ENCODE results near the gene GRM3.
"Not testable (repeated sequence)": the region's sequence is repeated elsewhere in the genome, so short reads cannot be mapped to it uniquely, and the experiment has no call there.

The GRM3 gene

GRCh38 chr7:86643561-86644281, at the start of gene GRM3:
GRM3 (plus strand) TSS chr7:86643909; CDS start chr7:86765146, 121,237 bp downstream.
- no peak for DNase-seq (ENCODE audit: low read depth in 2 of 2)

GRCh38 chr7:86598311-86598710, 45.4 kb upstream of the GRM3 start:
- no peak for DNase-seq (ENCODE audit: low read depth in 2 of 2)

GRCh38 chr7:86598721-86599120, 45.0 kb upstream of the GRM3 start:
- no peak for DNase-seq (ENCODE audit: low read depth in 2 of 2)

- no peak for DNase-seq (ENCODE audit: low read depth in 2 of 2)
Measured at GRCh38 chr7:86600506-86601290, 43.0 kb upstream of the GRM3 start.

GRCh38 chr7:86615711-86616110, 28.0 kb upstream of the GRM3 start:
- DNase-seq (ENCODE audit: low read depth in 2 of 2) = not testable (repeated sequence)

- no peak for DNase-seq (ENCODE audit: low read depth in 2 of 2)
Measured at GRCh38 chr7:86644282-86645224, 844 bp downstream of the GRM3 start.

- DNase-seq (ENCODE audit: low read depth in 2 of 2) = no peak
Measured at GRCh38 chr7:86645225-86645608, 1.5 kb downstream of the GRM3 start.

- DNase-seq (ENCODE audit: low read depth in 2 of 2) = no peak
Measured at GRCh38 chr7:86645676-86646276, 2.1 kb downstream of the GRM3 start.

GRCh38 chr7:86647385-86648094, 3.8 kb downstream of the GRM3 start:
- DNase-seq (ENCODE audit: low read depth in 2 of 2) = no peak

- DNase-seq (ENCODE audit: low read depth in 2 of 2) = no peak
Measured at GRCh38 chr7:86648169-86648568, 4.5 kb downstream of the GRM3 start.

GRCh38 chr7:86653919-86654659, 10.4 kb downstream of the GRM3 start:
- no peak for DNase-seq (ENCODE audit: low read depth in 2 of 2)

- no peak for DNase-seq (ENCODE audit: low read depth in 2 of 2)
Measured at GRCh38 chr7:86657948-86658347, 14.2 kb downstream of the GRM3 start.

GRCh38 chr7:86660950-86661462, 17.3 kb downstream of the GRM3 start:
- DNase-seq (ENCODE audit: low read depth in 2 of 2) = no peak

GRCh38 chr7:86664486-86664885, 20.8 kb downstream of the GRM3 start:
- no peak for DNase-seq (ENCODE audit: low read depth in 2 of 2)

GRCh38 chr7:86664991-86665390, 21.3 kb downstream of the GRM3 start:
- no peak for DNase-seq (ENCODE audit: low read depth in 2 of 2)

GRCh38 chr7:86665669-86666068, 22.0 kb downstream of the GRM3 start:
- DNase-seq (ENCODE audit: low read depth in 2 of 2) = no peak

GRCh38 chr7:86667732-86668131, 24.0 kb downstream of the GRM3 start:
- no peak for DNase-seq (ENCODE audit: low read depth in 2 of 2)

- no peak for DNase-seq (ENCODE audit: low read depth in 2 of 2)
Measured at GRCh38 chr7:86668315-86668714, 24.6 kb downstream of the GRM3 start.

- DNase-seq (ENCODE audit: low read depth in 2 of 2) = no peak
Measured at GRCh38 chr7:86687831-86688230, 44.1 kb downstream of the GRM3 start.

- DNase-seq (ENCODE audit: low read depth in 2 of 2) = no peak
Measured at GRCh38 chr7:86689363-86689762, 45.7 kb downstream of the GRM3 start.
